HEK293 (cell line): ENCODE results near the gene MYH14.

Experiments used
- CTCF ChIA-PET: fragments of 350-600 bp; formaldehyde crosslinking; extraction: SDS; loops from one replicate; lab custom pipeline; 2021; ENCODE audit warnings: antibody characterized with exemption; lab: Yijun Ruan, JAX
- POLR2A ChIA-PET: fragments of 300-600 bp; formaldehyde crosslinking; extraction: SDS; loops from one replicate; lab custom pipeline; 2020; ENCODE audit warnings: antibody characterized with exemption, inconsistent platforms; lab: Yijun Ruan, JAX
- H3K27ac ChIP-seq: fragments of 200-500 bp; sonication (Bioruptor generic); 2 replicates; pipeline ENCODE4 v1.5.1; 2014; ENCODE audit warnings: low read depth, low read length, control low read depth, inconsistent platforms; ENCODE audit errors: extremely low read depth
- H3K36me3 ChIP-seq, 2 experiments: fragments of 200-500 bp in 1 of 2; sonication (Bioruptor generic) in 1 of 2; 1 replicate in 1 of 2; 2 replicates in 1 of 2; pipeline ENCODE4 v1.5.1; 2014 to 2017; ENCODE audit warnings: inconsistent platforms in 2 of 2, low read length in 2 of 2; ENCODE audit not compliant: control insufficient read depth in 2 of 2, insufficient read depth in 1 of 2
- H3K4me1 ChIP-seq: fragments of 200-500 bp; sonication (Bioruptor generic); 2 replicates; pipeline ENCODE4 v1.5.1; 2014; ENCODE audit warnings: mild to moderate bottlenecking, low read length, inconsistent platforms; ENCODE audit not compliant: control insufficient read depth, insufficient read depth
- H3K4me3 ChIP-seq: 2 replicates; pipeline ENCODE4 v1.5.1; 2011; ENCODE audit warnings: low read depth, mild to moderate bottlenecking, control low read depth, low read length, moderate library complexity
- H3K9me3 ChIP-seq: fragments of 200-500 bp; sonication (Bioruptor generic); 2 replicates; pipeline ENCODE4 v1.5.1; 2014; ENCODE audit warnings: low read depth, low read length, inconsistent platforms; ENCODE audit not compliant: control insufficient read depth, insufficient read depth
- KLF16 ChIP-seq: fragments of 450-650 bp; formaldehyde crosslinking; IDR thresholded peaks from 2 replicates; pipeline ENCODE4 v1.5.1; 2017; ENCODE audit warnings: missing biosample characterization, missing genetic modification characterization
- KLF8 ChIP-seq: fragments of 450-650 bp; formaldehyde crosslinking; IDR thresholded peaks from 2 replicates; pipeline ENCODE4 v1.5.1; 2016; ENCODE audit warnings: missing biosample characterization, missing genetic modification characterization
- MYNN ChIP-seq: fragments of 450-650 bp; formaldehyde crosslinking; IDR thresholded peaks from 2 replicates; pipeline ENCODE4 v1.5.1; 2016; ENCODE audit warnings: missing biosample characterization, missing genetic modification characterization, borderline replicate concordance
- PRDM1 ChIP-seq: fragments of 450-650 bp; formaldehyde crosslinking; IDR thresholded peaks from 2 replicates; pipeline ENCODE4; 2016; ENCODE audit warnings: missing biosample characterization, missing genetic modification characterization
- SALL2 ChIP-seq: fragments of 450-650 bp; formaldehyde crosslinking; IDR thresholded peaks from 2 replicates; pipeline ENCODE4 v1.5.0; 2017; ENCODE audit warnings: missing biosample characterization, mild to moderate bottlenecking, missing genetic modification characterization, borderline replicate concordance
- SETDB1 ChIP-seq: IDR thresholded peaks from one replicate; pipeline ENCODE4 v1.6.1; 2017; ENCODE audit warnings: mild to moderate bottlenecking, low read length, moderate library complexity, mixed read lengths; ENCODE audit not compliant: insufficient read length
- TCF7L2 ChIP-seq: IDR thresholded peaks from 2 replicates; pipeline ENCODE4 v1.6.1; 2011; ENCODE audit warnings: low read depth, mild to moderate bottlenecking, inconsistent platforms, low read length, moderate library complexity, borderline replicate concordance
- TRIM28 ChIP-seq: IDR thresholded peaks from 2 replicates; pipeline ENCODE4 v1.6.1; 2011; ENCODE audit warnings: low read length, control low read depth, borderline replicate concordance
- ZBTB8A ChIP-seq: fragments of 450-650 bp; formaldehyde crosslinking; IDR thresholded peaks from 2 replicates; pipeline ENCODE4 v1.5.1; 2016; ENCODE audit warnings: missing biosample characterization, missing genetic modification characterization
- ZFP41 ChIP-seq: fragments of 450-650 bp; formaldehyde crosslinking; IDR thresholded peaks from 2 replicates; pipeline ENCODE4 v1.5.1; 2016; ENCODE audit warnings: missing biosample characterization, missing genetic modification characterization, borderline replicate concordance
- ZIC2 ChIP-seq: fragments of 450-650 bp; formaldehyde crosslinking; IDR thresholded peaks from 2 replicates; pipeline ENCODE4 v1.5.1; 2016; ENCODE audit warnings: missing biosample characterization, missing genetic modification characterization
- ZNF302 ChIP-seq: fragments of 450-650 bp; formaldehyde crosslinking; IDR thresholded peaks from 2 replicates; pipeline ENCODE4 v1.5.1; 2016; ENCODE audit warnings: missing biosample characterization, missing genetic modification characterization, low read depth
- ZNF404 ChIP-seq: fragments of 450-650 bp; formaldehyde crosslinking; IDR thresholded peaks from 2 replicates; pipeline ENCODE4 v1.5.1; 2017; ENCODE audit warnings: missing biosample characterization, missing genetic modification characterization
- ZNF560 ChIP-seq: fragments of 450-650 bp; formaldehyde crosslinking; IDR thresholded peaks from 2 replicates; pipeline ENCODE4 v1.5.1; 2017; ENCODE audit warnings: missing biosample characterization, missing genetic modification characterization, borderline replicate concordance
- ZNF626 ChIP-seq: fragments of 450-650 bp; sonication (Bioruptor Pico); formaldehyde crosslinking; IDR thresholded peaks from 2 replicates; pipeline ENCODE4 v1.5.1; 2018; ENCODE audit warnings: missing biosample characterization, missing genetic modification characterization, inconsistent platforms
- ZNF654 ChIP-seq: fragments of 450-650 bp; formaldehyde crosslinking; IDR thresholded peaks from 2 replicates; pipeline ENCODE4 v1.5.1; 2016; ENCODE audit warnings: low read depth, missing biosample characterization, missing genetic modification characterization
- ZNF677 ChIP-seq: fragments of 450-650 bp; IDR thresholded peaks from 2 replicates; pipeline ENCODE4 v1.5.0; 2018; ENCODE audit warnings: missing biosample characterization, mild to moderate bottlenecking, missing genetic modification characterization, moderate library complexity
- ZNF747 ChIP-seq: fragments of 450-650 bp; formaldehyde crosslinking; IDR thresholded peaks from 2 replicates; pipeline ENCODE4 v1.5.1; 2016; ENCODE audit warnings: missing biosample characterization, missing genetic modification characterization
- TF ChIP-seq, protein P1 (sequence below): fragments of 450-650 bp; formaldehyde crosslinking; IDR thresholded peaks from 2 replicates; pipeline ENCODE4 v1.5.1; 2016; ENCODE audit warnings: missing biosample characterization, missing genetic modification characterization

Gene MYH14

DNA sequence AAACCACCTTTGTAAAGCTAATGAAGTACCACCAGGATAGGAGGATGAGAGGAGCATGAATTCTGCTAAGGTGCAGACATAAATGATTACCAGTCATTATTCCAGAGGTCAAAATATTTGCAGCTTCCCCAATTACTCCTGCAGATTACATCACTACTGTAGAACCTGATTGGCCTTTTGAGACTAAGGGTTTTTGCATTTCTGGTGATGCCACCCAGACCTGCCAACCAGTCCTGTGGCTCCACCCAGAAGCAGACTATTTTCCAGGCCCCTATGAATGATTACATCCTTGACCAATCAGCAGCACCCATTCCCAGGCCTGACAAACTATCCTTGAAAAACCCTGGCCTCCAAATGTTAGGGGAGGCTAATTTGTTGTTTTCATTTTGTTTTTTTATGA, 136.9 kb downstream of the MYH14 start:
- Histone ChIP-seq H3K36me3 (peaks cover 0 to 3% of the 10 kb centered on the region in 2 experiments; a peak in 2 of 3 replicates), H3K4me3 (no peak overlapping the region), H3K9me3 (no peaks in the 10 kb centered on the region), H3K27ac (no peak overlapping the region), H3K4me1 (no peaks in the 10 kb centered on the region)
- ChIA-PET POLR2A (no interaction called here), CTCF (interaction anchor here (0.7 to 2.3 kb wide), 3 partner anchors 17 to 554 kb away, joined by 3 to 8 read pairs (median 7); no protein-coding TSS in a partner anchor)
- TF ChIP-seq ZNF302 (tag by site-specific recombination) (no peak), ZNF560 (tag by site-specific recombination) (no peak), ZIC2 (tag by site-specific recombination) (no peak), SALL2 (tag by site-specific recombination) (no peak), TCF7L2 (no peak), ZNF654 (tag by site-specific recombination) (no peak), ZNF626 (no peak), ZNF404 (tag by site-specific recombination) (no peak)

DNA sequence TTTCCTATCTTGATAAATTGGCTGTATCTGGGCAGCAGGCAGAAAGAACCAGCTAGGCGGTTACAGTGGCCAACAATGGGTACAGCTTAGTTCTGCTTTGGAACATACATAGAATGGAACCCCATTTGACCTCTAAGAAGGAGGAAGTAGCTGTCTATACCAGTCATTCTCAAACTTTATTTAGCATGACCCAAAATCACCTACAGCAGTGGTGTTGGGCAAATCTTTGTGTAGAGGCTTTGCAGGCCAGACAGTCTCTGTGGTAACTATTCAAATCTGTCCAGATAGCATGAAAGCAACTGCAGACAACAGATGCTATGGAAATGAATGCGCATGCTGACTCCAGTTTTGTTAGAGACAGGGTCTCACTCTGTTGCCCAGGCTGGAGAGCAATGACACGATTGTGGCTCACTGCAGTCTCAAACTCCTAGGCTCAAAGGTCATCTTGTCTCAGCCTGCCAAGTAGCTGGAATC, 137.7 kb downstream of the MYH14 start:
- ChIA-PET POLR2A (no interaction called here), CTCF (interaction anchor here (0.6 to 2.1 kb wide), 5 partner anchors 11 to 553 kb away, joined by 3 to 7 read pairs (median 4); partner anchors contain the start of gene KCNC3)
- TF ChIP-seq MYNN, result no peak
- TF ChIP-seq ZNF747 (tag by site-specific recombination), result no peak
- no peak for TF ChIP-seq ZFP41 (tag by site-specific recombination)
- no peak for TF ChIP-seq KLF16
- TF ChIP-seq, protein P1, sequence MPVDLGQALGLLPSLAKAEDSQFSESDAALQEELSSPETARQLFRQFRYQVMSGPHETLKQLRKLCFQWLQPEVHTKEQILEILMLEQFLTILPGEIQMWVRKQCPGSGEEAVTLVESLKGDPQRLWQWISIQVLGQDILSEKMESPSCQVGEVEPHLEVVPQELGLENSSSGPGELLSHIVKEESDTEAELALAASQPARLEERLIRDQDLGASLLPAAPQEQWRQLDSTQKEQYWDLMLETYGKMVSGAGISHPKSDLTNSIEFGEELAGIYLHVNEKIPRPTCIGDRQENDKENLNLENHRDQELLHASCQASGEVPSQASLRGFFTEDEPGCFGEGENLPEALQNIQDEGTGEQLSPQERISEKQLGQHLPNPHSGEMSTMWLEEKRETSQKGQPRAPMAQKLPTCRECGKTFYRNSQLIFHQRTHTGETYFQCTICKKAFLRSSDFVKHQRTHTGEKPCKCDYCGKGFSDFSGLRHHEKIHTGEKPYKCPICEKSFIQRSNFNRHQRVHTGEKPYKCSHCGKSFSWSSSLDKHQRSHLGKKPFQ (tag by site-specific recombination), result no peak
- TF ChIP-seq ZNF404 (tag by site-specific recombination), result no peak
- H3K4me1 ChIP-seq, result no peaks in the 10 kb centered on the region
- H3K27ac ChIP-seq, result no peak overlapping the region
- no peak overlapping the region for H3K4me3 ChIP-seq
- peaks cover 0 to 3% of the 10 kb centered on the region in 2 experiments; a peak in 2 of 3 replicates for H3K36me3 ChIP-seq
- no peaks in the 10 kb centered on the region for H3K9me3 ChIP-seq

DNA sequence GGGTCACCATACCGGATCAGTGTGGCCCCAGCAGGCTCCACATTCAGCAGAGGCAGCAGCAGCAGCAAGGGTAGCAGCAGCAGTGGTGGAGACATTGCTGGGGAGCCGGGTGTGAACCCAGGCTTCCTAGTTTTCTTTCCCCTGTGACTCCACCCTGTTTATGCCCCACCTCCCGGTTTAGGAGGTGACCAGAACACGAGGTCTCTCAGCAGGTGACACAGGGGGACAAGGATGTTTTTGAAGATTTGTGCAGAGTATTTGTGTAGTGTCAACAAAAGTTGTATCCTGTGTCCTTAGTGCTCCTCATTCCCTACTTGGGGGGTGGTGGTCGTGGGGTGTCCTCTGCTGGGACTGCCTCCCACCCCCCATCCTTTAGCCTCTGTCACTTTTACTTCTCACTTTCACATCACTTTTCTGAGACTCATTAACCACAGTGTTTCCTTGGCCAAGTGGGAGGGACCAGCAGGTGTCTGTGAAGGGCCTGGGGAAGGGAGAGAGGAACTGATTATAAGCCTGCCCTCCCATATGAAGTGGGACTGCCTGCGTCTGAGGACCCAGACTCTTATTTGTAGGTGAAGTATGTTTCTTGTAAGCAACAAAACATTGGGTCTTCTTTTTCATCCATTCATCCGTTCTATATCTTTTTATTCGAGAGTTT, 141.4 kb downstream of the MYH14 start:
- Histone ChIP-seq H3K4me3 (no peak overlapping the region), H3K36me3 (no peaks in the 10 kb centered on the region), H3K27ac (no peak overlapping the region), H3K4me1 (no peaks in the 10 kb centered on the region), H3K9me3 (no peaks in the 10 kb centered on the region)
- no peak for TF ChIP-seq ZBTB8A (tag by site-specific recombination)
- peak; percentile 68; the same call in 1 of the 2 replicates for TF ChIP-seq PRDM1 (tag by site-specific recombination)
- TF ChIP-seq ZNF677 (tag by site-specific recombination), result no peak
- TF ChIP-seq SETDB1, result peak; percentile 90
- peak; percentile 41; the same call in 1 of the 2 replicates for TF ChIP-seq TRIM28
- 0 out of 2 replicates have a peak, but pooled peaks have one; percentile 20 for TF ChIP-seq KLF8 (tag by site-specific recombination)
- POLR2A ChIA-PET, result interaction anchor here (1.3 kb wide), 1 partner anchor 11 kb away, joined by 3 read pairs; no protein-coding TSS in a partner anchor
- CTCF ChIA-PET, result interaction anchor here (0.6 to 2.3 kb wide), 4 partner anchors 13 to 86 kb away, joined by 3 to 10 read pairs (median 3); partner anchors contain the start of gene KCNC3
